WTC11 (cell line): Measurements from ENCODE around the gene SLC48A1.

Experiments used
- AFF4 ChIP-seq: sonication (generic); formaldehyde crosslinking; IDR thresholded peaks from 2 replicates; pipeline ENCODE4 v1.8.1; 2023; ENCODE audit warnings: mild to moderate bottlenecking, missing genetic modification reagents, borderline replicate concordance
- CDX4 ChIP-seq: fragments of 250-450 bp; sonication (Bioruptor Pico); IDR thresholded peaks from 2 replicates; pipeline ENCODE4 v1.9.0; 2021; ENCODE audit warnings: moderate library complexity, mild to moderate bottlenecking, inconsistent platforms, borderline replicate concordance
- CREB1 ChIP-seq: sonication (generic); formaldehyde crosslinking; IDR thresholded peaks from 2 replicates; pipeline ENCODE4 v1.8.0; 2023; ENCODE audit warnings: mild to moderate bottlenecking, missing genetic modification reagents
- CTCF ChIP-seq: fragments of 200-600 bp; IDR thresholded peaks from 2 replicates; pipeline ENCODE4 v1.8.0; 2022; ENCODE audit warnings: antibody characterized with exemption
- FOXJ3 ChIP-seq: sonication (generic); formaldehyde crosslinking; IDR thresholded peaks from 2 replicates; pipeline ENCODE4 v1.9.0; 2021; ENCODE audit warnings: missing genetic modification reagents, mild to moderate bottlenecking, borderline replicate concordance
- FOXK1 ChIP-seq: sonication (generic); formaldehyde crosslinking; IDR thresholded peaks from 2 replicates; pipeline ENCODE4 v1.8.0; 2022; ENCODE audit warnings: mild to moderate bottlenecking, moderate library complexity, missing genetic modification reagents
- GABPB1 ChIP-seq: sonication (generic); formaldehyde crosslinking; IDR thresholded peaks from 2 replicates; pipeline ENCODE4 v1.8.1; 2023; ENCODE audit warnings: mild to moderate bottlenecking, missing genetic modification reagents
- NR1H2 ChIP-seq: sonication (generic); formaldehyde crosslinking; IDR thresholded peaks from 2 replicates; pipeline ENCODE4 v1.9.0; 2021; ENCODE audit warnings: mild to moderate bottlenecking, moderate library complexity, missing genetic modification reagents
- SMAD3 ChIP-seq: sonication (generic); formaldehyde crosslinking; IDR thresholded peaks from 2 replicates; pipeline ENCODE4 v1.8.0; 2022; ENCODE audit warnings: missing genetic modification reagents, mild to moderate bottlenecking, borderline replicate concordance
- USF2 ChIP-seq: sonication (generic); formaldehyde crosslinking; IDR thresholded peaks from 2 replicates; pipeline ENCODE4 v1.8.1; 2023; ENCODE audit warnings: mild to moderate bottlenecking, missing genetic modification reagents, moderate library complexity

GRCh38 chr12:47762850-47763465 is 10.1 kb upstream of the SLC48A1 start:
- TF ChIP-seq CTCF: no peak
- no peak for TF ChIP-seq CDX4 (CRISPR knock-in tag)
- TF ChIP-seq FOXJ3: no peak
- TF ChIP-seq CREB1 (CRISPR knock-in tag): no peak
- TF ChIP-seq AFF4 (CRISPR knock-in tag): no peak
- no peak for TF ChIP-seq USF2 (CRISPR knock-in tag)
- TF ChIP-seq SMAD3: no peak
- TF ChIP-seq NR1H2 (CRISPR knock-in tag): no peak
- no peak for TF ChIP-seq FOXK1 (CRISPR knock-in tag)
- no peak for TF ChIP-seq GABPB1 (CRISPR knock-in tag)
